Stimulated activated CD8-positive, alpha-beta memory T cell treated with anti-CD3 and anti-CD28 coated beads, Interleukin-15, amount 100 ng/mL, for 4 hours (primary cell): ENCODE data around the gene CRYBB1.
A peak's percentile ranks its signal among the peaks of the same experiment; 100 is the strongest.
"Not testable (repeated sequence)": the region's sequence is repeated elsewhere in the genome, so short reads cannot be mapped to it uniquely, and the experiment has no call there.

Source experiments
- DNase-seq, 2 donors: peaks; one replicate each; pipeline ENCODE4 v3.0.0-alpha.2; 2020; ENCODE audit warnings: low read depth in 2 of 2

CRYBB1 gene

DNA sequence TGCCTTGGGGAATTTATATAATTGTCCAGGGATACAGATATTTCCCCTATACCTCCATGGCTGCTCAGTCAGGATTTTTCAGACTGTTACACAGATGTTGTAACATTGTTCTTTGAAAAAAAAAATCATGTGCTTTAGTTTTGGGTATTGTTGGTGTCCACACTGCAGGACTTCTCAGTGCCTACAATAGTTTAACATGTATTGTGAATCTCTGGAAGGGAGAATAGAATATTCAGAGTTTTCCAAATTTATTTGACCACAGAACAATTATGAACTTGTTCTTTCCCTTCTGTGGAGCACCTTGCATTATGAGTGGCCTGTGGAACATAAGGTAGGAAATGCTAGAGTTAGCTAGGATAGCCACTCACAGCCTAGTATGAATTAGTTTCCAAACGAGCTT, 18.5 kb upstream of the CRYBB1 start:
- DNase-seq, result no peak

DNA sequence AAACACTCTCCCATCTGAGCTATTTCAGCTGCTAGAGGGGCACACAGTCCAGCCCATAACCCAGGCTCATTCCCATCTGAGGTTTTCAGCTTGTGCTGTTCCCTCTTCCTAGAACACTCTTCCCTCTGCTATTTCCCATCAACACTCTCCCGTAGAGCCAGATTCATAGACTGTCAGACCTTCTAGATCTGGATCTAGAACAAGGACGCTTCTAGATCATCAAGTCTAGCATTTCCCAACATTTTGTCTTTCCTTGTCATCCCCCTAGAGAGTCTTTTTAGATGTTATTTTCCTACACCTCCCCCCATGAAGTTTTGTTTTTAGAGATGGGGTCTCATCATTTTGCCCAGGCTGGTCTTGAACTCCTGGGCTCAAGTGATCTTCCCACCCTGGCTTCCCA, 17.3 kb upstream of the CRYBB1 start:
- DNase-seq, result no peak

DNA sequence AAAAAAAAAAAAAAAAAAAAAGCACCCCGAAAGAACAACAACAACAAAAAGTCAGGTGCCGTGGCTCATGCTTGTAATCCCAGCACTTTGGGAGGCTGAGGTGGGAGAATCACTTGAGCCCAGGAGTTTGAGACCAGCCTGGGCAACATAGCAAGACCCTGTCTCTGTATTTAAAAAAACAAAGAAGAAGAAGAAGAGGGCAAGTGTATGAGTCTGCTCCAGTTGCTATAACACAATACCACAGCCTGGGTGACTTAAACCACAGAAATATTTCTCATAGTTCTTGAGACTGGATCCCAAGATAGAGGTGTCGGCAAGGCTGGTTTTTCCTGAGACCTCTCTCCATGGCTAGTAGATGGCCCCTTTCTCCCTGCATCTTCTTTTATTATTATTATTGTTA, 16.4 kb upstream of the CRYBB1 start:
- no peak for DNase-seq

DNA sequence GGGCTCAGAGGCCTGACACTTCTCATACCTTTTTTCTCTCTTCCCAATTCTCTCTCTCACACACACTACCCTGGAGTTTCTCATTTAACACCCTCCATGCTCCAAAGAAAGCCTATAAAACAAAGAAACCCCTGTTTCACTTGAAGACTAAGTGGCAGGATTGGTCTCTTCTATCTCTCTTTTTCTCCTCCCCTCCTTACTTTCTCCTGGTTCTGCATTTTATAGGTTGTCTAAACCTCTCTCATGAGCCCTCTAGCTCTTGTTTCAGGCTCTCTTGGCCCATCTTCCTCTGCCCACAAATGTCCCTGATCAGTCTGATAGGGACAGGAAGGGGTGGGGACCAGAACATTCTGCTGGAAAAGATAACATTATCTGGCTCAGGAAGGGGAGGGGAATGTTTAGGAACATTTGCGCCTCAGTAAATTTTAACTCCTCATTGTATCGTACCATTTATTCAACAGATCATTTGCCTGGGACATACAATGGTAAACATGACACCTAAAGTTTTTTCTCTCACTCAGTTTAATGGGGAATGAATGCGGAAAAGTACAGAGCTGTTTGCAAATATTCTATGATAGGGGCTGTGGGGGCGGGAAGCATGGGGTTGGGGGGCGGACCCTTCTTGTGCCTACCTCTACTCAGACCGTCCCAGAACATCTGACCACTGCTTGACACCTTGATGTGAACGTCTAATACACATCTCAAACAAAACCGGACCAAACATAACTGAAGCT, 14.8 kb upstream of the CRYBB1 start:
- DNase-seq, result no peak

DNA sequence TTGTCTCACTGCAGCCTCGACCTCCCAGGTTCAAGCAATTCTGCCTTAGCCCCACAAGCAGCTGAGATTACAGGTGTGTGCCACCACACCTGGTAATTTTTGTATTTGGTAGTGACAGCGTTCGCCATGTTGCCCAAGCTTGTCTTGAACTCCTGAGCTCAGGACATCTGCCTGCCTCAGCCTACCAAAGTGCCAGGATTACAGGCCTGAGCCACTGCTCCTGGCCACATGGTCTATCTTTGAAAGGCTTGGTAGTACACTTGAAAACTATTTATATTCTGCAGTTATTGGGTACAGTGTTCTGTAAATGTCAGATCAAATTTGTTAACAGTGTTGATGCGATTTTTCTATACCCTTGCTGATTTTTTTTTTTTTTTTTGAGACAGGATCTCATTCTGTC, 13.5 kb upstream of the CRYBB1 start:
- DNase-seq, result no peak

DNA sequence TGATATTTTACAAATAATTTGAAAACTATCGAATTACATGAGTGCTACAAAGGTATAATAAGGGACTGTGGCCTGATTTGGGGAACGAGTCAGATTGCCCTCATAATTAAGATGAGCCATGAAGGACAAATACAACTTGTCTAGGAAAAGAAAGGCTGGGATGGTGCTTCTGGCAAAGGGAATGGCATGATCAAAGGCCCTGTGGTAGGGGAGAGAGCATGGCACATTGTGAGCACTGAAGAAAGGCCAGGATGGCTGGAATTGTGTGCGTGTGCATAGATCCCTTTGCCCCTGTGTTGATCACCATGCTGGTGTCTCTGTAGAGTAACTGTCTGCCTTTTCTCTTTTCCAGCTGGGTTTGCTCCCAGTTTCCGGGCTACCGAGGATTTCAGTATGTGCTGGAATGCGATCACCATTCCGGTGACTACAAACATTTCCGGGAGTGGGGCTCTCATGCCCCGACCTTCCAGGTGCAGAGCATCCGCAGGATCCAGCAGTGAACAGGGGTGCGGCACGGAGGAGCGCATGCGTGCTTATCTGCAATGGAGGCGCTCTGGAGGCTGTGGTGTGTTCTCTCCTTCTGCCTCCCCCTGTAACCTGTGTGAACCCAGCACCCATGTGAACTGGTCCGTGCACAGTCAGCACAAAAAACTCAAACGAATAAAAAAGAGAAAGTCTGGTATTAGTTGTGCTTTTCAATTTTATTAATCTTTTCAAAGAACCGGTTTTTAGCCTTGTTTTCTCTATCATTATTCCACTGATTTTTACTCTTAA, 12.3 kb upstream of the CRYBB1 start:
- DNase-seq, result no peak

DNA sequence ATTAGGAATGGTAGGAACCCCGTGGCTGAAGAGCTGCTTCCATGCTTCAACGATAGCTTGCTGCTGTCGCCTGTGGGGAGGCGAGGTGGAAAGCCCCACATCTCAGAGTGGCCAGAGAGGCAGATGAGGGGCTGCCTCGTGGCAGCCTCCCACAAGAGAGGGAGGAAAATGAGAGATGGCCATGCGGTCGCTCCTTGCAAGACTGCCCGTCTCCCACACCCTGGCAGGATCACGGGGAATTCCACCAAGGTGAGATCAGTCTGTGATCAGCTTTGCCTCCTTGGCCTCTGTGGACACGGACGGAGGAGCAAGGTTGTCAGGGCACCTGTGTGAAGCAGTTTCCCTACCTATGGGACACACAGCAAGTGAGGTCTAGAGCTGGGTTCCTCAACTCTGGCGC, 7.0 kb upstream of the CRYBB1 start:
- no peak for DNase-seq

DNA sequence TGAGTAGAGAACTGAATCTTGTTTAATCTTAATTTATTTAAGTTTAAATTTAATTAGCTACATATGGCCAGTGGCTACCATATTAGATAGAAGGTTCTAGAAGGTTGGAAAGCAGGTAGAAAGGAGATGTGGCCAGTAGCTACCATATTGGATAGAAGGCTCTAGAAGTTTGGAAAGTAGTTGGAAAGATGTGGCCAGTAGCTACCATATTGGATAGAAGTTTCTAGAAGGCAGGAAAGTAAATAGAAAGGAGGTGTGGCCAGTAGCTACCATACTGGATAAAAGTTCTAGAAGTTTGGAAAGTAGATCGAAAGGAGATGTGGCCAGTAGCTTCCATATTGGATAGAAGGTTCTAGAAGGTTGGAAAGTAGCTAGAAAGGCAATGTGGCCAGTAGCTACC, 6.2 kb upstream of the CRYBB1 start:
- no peak for DNase-seq

DNA sequence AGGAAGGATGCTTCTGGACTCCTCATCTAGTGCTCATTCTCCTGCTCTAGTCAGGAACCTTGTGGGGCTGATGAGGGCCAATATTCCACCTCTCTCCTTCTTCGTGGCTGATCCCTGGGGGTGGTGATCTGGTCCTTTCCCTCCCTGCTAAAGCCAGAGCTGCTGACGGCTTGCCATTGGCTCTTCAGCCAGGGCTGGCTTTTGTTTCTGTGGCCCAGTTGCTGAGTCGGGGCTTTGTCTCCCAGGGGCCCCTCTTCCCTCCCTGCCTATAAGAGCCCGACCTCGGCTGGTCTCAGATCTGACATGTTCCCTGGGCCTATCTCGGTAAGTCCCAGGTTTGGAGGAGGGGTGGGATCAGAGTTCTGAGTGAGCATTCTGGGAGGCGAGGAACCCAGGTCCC, 3.8 kb upstream of the CRYBB1 start, which contains the start of gene CRYBA4:
CRYBA4 (plus strand) TSS at position 301 of the 400 bp plus-strand sequence. CDS start 634 bp downstream, outside the sequence.
- no peak for DNase-seq

DNA sequence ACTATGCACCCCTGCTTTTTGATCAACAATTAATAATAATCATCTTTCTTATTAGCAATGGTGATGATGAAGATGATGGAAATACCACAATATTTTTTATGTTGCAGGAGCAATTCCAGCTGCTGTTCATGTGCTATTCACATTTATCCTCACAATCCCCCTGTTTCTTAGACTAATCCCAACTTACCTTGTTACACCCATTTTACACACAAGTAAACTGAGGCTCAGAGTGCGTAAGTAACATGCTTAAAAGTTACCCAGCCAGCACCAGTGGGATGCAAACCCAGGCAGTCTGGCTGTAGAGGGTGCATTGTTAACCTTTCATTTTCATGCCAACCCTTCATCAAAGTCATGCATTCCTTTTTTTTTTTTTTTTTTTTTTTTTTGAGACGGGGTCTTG, 2.4 kb upstream of the CRYBB1 start:
- no peak for DNase-seq

DNA sequence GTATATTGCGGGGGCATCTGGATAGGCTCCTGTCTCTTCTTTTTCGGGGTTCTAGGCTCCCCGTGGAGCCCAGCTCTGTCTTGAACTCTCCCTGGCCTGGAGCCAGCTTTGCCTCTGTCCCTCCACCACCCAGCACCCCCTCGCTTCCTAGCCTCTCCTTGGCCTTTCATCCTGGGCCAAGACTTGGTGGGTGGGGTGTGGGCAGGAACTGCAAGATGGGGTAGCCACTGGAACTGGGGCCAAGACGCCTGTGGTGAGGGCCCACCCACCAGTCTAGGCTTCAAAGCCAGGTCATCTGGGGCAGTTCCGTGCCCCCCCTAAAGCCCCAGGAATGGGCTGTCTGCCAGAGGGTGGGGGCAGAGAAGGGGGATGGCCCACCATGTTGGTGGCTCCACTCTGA, 1.7 kb upstream of the CRYBB1 start:
- DNase-seq, result no peak

DNA sequence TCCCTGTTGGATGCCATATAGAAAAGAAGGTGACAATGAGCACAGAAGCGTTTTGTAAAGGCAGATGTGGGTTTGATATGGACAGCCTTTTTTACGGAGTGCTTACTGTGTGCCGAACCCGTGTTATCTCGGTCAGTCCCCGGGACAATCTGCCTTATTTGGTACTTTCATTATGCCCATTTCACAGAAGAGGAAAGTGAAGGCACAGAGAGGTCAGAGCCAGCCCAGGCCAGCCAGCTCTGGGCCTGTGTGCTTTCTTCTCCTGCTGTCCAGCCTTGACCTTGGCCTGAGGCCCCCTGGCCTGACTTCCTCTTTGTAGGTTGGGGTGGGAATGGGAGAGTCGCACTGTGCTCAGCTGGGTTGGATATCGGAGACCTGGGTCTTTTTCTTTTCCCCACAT, 628 bp upstream of the CRYBB1 start:
- DNase-seq, result no peak

DNA sequence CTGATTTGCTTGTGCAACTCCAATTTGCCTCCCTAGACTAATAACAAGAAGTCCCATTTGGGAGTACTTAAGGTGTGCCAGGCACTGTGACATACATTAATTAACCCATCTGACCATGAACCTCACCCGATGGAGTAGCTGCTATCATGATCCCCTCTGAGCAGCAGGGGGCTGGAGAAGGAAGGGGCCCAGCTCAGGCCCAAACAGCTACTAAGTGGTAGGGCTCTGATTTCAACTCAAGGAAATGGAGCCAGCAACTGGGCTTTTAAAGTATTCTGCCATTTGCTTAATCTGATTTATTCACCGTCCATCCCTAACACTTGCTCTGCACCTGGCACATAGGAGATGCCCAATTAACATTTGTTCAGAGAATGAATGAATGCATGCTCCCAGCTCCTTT, 1.2 kb downstream of the CRYBB1 start:
- no peak for DNase-seq

DNA sequence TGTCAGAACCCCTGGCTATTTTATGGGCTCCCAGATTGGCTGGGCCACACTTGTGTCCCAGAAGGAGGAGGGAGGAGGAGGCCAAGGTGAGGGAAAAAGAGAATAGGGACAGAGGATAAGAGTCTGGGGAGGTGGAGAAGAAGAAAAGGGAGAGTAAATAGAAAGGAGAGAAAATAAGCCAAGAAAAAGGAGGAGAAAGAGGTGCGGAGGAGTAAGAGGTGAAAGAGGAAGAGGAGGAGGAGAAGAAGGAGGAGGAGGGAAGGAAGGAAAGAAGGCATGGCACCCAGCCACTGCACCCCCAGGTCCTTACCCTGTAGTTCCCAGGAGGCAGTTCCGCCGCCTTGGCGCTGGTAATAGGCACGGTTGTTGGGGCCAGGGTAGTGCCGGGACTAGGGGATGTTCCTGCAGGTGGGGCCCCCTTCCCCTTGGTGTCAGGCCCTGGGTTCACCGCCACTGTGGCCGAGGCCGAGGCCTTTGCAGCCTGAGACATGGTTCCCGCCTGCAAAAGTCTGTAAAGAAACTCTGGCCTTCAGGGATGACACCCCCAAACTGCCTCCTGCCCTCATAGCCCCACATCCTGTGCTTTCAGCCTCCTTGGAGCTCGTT, 1.9 kb downstream of the CRYBB1 start:
- no peak for DNase-seq

DNA sequence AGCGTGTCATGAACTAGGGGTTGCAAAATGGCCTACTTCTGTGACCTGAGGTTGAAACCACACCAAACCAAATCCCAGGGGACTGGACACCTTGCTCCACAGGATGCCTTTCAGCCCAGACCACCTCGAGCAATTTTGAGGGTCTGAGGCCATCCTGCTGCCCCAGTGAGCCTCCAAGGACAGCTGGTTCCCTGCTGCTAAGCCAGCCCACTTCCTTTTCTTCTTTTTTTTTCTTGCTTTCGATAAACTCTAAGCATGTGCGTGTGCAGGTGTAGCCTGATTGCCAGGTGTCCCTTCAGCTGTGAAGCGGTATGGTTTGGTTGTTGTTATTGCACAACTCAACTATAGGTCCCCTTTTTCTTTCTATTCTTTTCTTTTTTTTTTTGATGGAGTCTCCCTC, 2.7 kb downstream of the CRYBB1 start:
- no peak for DNase-seq

DNA sequence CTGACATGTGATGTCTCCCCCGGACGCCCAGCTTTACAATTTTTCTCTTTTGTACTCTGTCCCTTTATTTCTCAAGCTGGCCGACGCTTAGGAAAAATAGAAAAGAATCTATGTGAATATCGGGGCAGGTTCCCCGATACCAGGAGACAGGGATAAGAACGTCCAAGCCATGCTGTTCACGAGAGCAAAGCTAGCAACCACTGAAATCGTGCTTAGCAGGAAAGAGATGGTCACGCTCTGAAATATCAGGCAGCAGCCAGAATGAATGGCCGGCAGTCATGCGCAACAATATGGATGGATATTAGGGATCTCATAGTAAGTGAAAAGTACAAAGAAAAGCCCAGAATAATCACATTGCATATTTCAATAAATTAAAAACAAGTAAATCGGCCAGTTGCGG, 3.5 kb downstream of the CRYBB1 start:
- DNase-seq, result no peak

DNA sequence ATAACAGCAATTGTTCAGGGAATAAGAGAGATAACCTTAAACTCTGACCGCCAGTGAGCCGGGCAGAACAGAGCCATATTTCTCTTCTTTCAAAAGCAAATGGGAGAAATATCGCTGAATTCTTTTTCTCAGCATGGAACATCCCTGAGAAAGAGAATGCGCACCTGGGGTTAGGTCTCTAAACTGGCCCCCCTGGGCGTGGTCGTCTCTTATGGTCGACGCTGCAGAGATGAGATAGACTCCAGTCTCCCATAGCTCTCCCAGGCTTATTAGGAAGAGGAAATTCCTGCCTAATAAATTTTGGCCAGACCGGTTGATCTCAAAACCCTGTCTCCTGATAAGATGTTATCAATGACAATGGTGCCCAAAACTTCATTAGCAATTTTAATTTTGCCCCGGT, 4.1 kb downstream of the CRYBB1 start:
- DNase-seq, result not testable (repeated sequence)

DNA sequence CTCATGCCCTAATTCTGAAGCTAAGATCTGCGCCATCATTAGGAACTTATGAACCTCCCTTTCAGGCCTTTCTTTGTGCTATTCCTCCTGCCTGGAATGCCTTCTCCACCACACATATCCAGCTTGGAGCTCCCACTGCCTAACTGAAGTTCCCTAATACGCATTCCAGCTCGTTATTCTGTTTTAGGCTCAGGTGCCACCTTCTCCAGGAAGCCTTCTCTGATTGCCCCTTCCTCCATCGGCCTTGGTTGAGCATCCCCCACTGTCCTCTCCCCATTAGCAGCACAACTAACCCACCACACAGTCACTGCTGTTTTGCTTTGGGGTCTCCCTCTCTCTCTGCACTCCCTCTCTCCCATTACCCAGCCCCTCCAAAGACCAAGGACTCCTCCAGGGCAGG, 5.2 kb downstream of the CRYBB1 start:
- DNase-seq, result no peak

DNA sequence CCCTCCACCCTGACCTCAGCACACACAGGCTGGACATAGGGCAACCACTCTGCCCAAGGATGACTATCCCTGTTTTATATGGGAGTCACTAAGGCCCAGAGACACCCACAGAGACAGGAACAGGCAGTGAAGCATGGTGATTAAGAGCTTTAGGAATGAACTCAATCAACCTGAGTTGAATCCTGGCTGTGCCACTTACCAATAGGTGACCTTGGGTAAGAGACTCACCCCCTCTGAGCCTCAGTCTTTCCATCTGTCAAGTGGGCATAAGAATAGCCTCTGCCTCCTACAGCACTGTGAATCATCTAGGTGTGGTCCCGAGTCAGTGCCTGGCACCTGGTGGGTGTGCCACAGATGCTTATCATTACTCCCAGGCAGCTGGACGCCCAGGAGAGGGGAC, 6.8 kb downstream of the CRYBB1 start:
- no peak for DNase-seq

DNA sequence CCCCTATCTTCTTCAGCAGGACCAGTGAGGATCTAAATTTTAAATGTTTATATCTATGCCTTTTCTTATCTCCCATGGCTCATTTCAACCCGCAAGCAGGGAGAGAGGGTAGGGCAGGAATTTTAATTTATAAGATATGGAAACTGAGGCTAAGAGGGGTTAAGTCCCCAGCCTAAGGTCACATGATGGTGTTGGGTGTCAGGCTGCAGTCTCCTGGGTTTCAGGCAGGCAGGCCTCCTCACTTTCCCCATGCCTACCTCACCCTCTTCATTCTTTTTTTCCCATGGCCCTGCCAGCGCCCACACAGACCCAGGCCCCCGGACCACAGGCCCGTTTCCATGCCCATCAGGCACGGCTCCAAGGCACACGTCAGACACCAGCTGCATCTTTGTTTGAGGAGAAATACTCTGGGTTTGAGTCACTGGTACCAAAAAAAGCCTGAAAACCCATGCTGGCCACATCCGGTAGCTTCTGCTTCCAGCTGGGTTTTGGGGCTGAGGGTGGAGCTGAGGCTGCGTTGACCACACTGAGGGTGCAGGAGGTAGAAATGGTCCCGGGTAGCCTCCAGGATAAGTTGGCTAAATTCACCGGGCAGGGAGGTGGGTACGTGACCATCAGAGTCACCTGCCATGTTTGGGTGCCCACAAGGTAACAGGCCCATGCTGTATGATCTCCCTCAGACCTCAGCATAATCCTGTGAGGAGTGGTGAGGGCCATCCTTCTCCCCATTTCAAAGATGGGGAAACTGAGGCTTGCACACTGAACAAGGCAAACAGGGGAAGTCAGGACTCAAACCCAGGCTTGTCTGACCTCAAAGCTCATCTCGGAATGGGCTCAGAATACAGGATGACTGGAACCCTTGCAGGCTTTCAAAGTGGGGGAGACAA, 7.5 kb downstream of the CRYBB1 start:
- DNase-seq, result peak in 1 of 2 donors; percentile 30

DNA sequence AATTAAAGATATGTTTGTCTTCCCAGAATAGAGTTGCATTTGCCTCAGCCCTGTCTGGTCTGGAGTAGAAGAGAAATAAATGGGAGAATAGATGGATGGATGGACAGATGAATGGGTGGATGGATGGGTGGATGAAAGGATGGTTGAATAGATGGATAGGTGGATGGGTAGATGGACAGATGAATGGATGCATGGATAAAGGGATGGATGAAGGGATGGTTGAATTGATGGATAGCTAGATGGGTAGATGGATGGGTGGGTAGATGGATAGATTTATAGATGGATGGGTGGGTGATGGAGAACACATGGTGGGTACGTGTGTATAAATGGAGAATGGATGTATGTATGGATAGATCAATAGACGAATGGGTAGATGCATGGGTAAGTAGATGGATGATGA, 8.5 kb downstream of the CRYBB1 start:
- no peak for DNase-seq

DNA sequence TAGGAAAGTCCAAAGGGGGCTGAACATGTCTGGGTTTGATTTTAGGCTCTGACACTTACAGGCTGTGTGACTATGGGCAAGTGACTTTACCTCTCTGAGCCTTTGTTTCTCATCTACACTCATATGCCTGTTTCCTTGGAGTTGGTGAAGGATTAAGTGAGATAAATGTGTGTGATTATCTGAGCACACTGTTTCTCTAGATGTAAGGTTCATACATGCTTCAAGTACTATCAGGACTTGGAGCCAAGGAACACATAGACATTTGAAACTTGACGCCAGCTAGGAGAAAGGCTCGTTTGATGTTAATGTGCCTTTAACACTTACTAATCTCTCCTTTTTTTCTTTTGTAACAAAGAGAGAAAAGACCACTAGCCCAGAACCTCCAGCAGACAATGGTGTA, 9.7 kb downstream of the CRYBB1 start:
- DNase-seq, result no peak
